GM12874 (cell line): Measurements from ENCODE around the gene RPA3.

Experiments
- CTCF ChIP-seq: IDR thresholded peaks from 2 replicates; pipeline ENCODE4 v1.5.1; 2011; ENCODE audit warnings: low read depth, mild to moderate bottlenecking, control low read depth, low read length, moderate library complexity; ENCODE audit not compliant: insufficient read depth

RPA3 gene

GRCh38 chr7:7756577-7756976, 38.2 kb upstream of the RPA3 start:
- TF ChIP-seq CTCF: no peak

- no peak for TF ChIP-seq CTCF
These were observed 33.1 kb upstream of the RPA3 start for GRCh38 chr7:7751243-7752092.

GRCh38 chr7:7750571-7751242, 32.3 kb upstream of the RPA3 start:
- TF ChIP-seq CTCF: no peak

- no peak for TF ChIP-seq CTCF
These were observed 28.1 kb upstream of the RPA3 start for GRCh38 chr7:7746458-7746857.

- TF ChIP-seq CTCF: no peak
These were observed 27.6 kb upstream of the RPA3 start for GRCh38 chr7:7745966-7746365.

GRCh38 chr7:7745258-7745657, 26.9 kb upstream of the RPA3 start:
- no peak for TF ChIP-seq CTCF

- no peak for TF ChIP-seq CTCF
These were observed 23.8 kb upstream of the RPA3 start for GRCh38 chr7:7742223-7742622.
